Measurements from ENCODE around the gene ZFHX3. TPM values are rescaled to one million over a fixed set of nuclear protein-coding genes. Genes with fewer than 3 reads are reported as not detected.
"Not testable (repeated sequence)": the region's sequence is repeated elsewhere in the genome, so short reads cannot be mapped to it uniquely, and the experiment has no call there.

ZFHX3 gene, protein sequence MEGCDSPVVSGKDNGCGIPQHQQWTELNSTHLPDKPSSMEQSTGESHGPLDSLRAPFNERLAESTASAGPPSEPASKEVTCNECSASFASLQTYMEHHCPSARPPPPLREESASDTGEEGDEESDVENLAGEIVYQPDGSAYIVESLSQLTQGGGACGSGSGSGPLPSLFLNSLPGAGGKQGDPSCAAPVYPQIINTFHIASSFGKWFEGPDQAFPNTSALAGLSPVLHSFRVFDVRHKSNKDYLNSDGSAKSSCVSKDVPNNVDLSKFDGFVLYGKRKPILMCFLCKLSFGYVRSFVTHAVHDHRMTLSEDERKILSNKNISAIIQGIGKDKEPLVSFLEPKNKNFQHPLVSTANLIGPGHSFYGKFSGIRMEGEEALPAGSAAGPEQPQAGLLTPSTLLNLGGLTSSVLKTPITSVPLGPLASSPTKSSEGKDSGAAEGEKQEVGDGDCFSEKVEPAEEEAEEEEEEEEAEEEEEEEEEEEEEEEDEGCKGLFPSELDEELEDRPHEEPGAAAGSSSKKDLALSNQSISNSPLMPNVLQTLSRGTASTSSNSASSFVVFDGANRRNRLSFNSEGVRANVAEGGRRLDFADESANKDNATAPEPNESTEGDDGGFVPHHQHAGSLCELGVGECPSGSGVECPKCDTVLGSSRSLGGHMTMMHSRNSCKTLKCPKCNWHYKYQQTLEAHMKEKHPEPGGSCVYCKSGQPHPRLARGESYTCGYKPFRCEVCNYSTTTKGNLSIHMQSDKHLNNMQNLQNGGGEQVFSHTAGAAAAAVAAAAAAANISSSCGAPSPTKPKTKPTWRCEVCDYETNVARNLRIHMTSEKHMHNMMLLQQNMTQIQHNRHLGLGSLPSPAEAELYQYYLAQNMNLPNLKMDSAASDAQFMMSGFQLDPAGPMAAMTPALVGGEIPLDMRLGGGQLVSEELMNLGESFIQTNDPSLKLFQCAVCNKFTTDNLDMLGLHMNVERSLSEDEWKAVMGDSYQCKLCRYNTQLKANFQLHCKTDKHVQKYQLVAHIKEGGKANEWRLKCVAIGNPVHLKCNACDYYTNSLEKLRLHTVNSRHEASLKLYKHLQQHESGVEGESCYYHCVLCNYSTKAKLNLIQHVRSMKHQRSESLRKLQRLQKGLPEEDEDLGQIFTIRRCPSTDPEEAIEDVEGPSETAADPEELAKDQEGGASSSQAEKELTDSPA (N-terminal part only)
- total RNA-seq: 3.6 and 4.1 TPM in 2 replicates
- 8.1 TPM for polyA plus RNA-seq (2012)

DNA sequence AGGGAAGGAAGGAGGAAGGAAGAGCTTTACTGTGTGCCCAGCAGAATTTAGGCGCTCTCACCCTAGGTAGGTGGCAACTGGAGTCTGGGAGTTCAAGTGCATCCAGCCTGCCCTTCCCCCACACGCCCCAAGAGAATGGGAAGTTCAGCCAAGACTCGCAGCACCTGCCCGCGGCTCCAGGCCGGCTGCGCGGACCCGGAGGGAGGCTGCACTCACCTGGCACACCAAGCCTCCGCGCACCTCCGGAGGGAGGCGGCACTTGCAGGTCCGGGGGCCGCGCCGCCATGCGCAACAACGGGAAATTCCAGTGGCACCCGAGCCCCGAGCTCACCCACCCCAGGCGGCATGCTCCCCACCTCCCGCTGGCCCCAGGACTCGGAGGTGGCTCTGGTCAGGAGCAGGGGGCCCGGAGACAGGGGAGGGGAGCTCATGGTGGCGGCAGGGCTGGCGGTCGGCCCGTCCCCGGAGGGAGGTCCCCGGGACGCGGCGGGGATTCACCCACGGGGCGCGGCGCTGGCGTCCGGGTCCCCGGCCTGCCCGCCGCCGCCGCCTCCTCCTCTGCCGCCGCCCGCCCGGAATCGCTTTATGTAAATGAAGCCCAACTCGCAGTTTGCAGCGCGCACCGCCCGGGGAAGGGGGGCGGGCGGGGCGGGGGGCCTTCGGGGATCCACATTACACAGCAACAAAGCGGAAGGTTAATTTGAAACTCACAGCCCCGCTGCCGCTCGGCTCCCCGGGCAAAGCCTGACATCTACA lies at the start of gene ZFHX3:
ZFHX3 (minus strand) TSS at position 593 of the 756 bp plus-strand sequence. CDS start 87,983 bp downstream, outside the sequence.
- peak; percentile 76 for DNase-seq (ENCODE audit: low read depth)

DNA sequence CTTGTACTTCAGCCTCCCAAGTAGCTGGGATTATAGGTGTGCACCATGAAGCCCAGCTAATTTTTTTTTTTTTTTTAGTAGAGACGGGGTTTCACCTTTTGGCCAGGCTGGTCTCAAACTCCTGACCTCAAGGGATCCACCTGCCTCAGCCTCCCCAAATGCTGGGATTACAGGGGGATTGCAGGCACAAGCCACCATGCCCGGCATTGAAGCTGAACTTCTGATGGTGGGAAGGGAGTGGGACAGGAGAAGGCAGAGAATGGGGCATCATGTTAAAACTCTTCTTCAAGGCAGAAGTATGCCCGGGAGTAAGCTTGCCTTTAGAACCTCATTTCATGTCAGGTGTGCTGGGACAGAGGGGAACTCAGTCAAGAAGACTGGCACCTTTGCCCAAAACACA lies 48.6 kb upstream of the ZFHX3 start:
- DNase-seq (ENCODE audit: low read depth): no peak

DNA sequence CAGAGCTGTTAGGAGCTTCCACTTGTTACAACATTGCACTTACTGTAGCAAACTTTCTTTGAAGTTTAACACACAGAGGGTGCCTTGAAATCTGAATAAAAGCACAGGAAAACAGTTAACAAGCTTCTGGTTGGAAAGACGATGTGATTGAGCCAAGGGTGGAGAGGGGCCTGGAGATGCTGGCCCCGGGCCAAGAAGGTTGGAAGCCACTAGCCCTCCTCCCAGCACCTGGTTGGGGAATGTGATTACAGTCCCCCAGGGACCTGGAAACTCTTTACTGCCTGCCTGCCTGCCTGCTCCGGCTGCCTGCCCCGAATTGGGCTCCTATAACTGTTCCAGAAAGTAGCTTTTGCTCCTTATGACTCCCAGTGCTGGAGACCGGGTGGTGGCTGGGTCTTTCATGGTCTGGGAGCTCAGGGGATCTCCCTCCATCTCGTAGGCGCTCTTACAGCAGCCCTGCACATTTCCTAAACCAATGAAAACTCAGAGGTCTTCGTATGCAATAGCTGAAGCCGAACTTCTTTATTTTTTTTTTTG lies 48.0 kb upstream of the ZFHX3 start:
- DNase-seq (ENCODE audit: low read depth): peak; percentile 18

DNA sequence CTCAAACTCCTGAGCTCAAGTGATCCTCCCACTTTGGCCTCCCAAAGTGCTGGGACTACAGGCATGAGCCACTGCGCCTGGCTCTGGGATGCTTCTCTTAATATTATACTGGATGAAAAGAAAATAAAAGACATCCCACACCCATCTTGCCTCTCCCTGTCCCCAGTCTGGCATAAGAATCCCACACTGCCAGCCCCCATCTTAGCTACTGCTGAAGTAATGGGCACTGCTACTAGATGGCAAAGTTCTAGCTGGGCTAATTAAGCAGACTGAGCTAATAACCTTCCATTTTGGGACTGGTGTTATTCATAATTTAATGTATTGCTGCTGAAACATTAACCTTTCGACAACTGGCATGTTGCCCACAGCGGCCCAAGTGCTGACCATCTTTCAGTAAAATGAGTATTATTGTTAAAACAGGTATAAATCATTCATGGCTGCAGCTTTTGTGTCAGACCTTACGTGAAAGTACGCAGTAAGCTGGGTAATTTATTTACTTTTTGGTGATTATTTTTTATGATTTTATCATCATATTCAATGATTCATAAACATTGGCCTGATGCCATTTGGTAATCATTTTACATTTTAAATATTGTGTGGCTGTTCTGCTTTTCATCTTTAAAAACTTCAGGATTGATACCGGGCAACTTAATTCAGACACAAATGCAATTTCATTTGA lies 47.4 kb upstream of the ZFHX3 start:
- DNase-seq (ENCODE audit: low read depth): no peak

DNA sequence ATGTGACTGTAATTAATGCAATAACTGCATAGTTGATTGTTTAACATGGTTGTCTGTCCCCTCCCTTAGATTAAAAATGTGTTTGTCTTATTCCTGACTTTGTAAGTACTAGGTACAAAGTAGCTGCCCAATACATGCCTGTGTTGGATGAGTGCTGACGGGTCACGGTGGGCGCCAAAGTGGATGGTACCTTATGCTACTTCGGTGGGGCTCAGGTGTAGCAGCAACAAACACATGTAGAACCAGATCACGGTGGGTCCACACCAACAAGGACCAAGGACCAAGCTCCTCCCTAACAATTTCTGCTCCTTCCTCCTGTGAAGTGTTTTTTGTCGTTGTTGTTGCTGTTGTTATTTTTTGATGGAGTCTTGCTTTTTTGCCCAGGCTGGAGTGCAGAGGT lies 46.4 kb upstream of the ZFHX3 start:
- DNase-seq (ENCODE audit: low read depth): no peak

DNA sequence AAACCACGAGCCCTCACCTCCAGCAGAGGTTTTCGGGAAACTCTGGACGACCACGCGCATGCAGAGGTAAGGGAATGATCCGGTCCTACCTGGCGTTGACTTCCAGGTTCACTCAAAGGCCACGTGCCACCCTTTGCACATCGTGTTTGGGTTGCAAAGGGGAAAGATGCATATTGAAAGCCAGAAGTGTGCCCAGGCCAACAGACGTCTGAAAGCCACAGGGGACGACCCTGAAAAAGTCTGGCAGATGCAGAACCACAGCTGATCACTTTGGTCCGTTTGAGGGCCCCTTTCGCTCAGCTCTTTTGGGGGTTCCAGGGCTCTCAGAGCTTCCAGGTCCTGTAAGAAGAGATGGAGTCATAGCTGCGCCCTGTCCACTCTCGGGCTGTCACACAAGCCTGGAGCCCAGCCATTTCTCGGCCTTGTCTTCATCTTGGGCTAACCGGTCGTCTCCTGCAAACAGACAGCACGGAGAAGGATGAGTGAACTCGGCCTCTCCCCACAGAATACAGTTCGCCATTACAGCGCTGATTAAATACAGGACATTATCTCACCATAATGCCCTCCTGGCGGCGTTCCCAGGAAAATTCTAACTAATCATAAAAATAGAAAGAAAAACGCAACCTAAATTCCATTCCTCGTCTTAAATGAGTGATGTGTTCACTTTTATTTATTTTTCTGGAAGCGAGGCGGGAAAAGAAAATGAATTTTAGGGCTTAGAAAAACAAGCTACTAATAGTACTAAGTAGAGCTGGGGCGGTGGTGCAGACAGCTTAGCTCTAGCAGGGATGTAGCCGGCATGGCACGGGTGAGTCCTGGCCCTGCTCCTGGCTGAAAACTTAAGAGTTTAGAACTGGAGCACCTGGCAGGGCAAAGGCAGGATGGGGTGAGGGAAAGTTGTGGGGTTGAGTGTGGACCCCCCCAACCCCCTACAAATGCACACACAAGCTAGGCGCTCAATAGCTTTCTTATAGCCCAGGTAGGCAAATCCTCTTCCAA lies 45.5 kb upstream of the ZFHX3 start:
- peak; percentile 32 for DNase-seq (ENCODE audit: low read depth)

DNA sequence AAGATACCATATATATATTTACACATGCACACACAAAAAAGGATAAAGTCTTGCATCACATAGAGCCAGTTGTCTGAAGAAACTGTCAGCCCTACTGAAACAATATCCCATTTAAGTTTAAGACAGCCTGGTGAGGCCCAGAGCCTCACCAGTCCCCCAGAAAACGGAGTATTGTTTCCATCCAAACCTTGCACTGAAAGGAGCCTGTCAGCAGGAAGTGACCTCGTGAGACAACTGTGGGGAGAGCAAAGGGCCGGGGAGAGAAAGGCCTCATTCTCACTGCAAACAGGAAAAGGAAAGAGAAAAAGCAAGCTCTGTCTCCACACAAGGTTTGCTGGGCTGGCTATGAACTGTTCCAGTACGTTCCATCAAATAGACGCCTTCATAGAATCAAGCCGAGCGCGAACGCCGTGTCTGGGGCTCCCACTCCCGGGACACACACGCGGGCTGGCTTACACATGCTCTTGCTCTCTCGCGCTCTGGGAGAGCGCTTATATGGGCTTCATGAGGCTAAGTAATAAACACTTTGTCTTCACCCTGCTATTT lies 44.4 kb upstream of the ZFHX3 start:
- no peak for DNase-seq (ENCODE audit: low read depth)

DNA sequence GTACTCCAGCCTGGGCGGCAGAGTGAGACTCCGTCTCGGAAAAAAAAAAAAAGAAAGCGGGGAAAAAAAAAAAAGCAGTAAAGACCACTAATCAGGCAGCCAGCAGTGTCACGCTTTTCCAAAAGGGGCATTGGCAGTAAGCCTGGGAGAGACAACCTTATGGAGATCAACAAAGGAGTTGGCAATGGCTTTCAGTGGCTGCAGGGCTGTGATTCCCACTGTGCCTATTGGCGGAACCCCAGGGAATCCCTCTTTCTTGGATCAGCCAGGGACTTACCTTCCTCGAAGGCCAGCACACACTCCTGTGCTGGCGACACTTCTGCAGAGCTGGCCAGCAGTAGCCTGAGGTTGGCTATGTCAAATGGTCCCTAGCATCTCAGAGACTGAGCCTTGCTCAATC lies 43.2 kb upstream of the ZFHX3 start:
- DNase-seq (ENCODE audit: low read depth): no peak

DNA sequence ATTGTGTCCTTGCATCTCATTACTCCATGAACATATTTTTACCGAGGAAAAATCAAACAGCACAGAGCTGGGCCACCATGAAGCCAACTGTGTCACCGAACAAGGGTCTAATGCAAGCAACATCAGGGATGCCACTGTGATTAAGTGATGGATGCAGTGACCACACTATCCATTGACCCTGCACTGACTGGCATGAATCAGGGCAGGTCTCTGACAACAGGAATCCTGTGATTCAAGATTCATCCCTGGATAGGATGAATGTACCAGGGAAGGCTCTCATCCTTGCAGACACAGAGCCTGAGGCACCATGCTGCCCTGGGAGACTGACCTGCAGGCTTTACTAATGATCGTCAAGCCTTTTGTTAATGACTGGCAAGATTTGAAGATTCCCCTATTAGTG lies 41.5 kb upstream of the ZFHX3 start:
- no peak for DNase-seq (ENCODE audit: low read depth)

DNA sequence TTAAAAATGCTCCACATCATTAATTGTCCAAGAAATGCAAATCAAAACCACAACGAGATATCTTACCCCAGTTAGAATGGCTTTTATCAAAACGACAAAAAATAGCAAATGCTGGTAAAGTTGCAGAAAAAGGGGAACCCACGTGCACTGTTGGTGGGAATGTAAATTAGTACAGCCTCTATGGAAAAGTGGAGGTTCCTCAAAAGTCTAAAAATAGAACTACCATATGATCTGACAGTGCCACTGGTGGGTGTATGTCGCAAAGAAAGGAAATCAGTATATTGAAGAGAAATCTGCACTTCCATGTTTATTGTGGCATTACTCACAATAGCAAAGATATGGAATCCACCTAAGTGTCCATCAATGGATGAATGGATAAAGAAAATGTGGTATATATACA lies 38.2 kb upstream of the ZFHX3 start:
- no peak for DNase-seq (ENCODE audit: low read depth)

DNA sequence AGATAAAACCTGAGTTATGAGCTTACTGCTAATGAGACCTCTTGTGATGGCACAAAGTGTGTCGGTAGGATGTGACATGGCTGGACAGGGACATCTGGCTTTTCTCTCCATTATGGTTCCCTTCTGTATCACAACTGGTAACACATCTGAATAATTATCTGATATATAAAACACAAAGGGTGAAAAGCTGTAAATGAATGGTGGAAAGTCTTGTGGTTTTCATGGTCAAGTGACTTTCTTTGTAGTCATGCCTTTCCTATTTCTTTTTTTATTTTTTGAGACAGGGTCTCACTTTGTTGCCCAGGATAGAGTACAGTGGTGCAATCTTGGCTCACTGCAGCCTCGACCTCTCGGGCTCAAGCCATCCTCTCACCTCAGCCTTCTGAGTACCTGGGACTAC lies 35.3 kb upstream of the ZFHX3 start:
- DNase-seq (ENCODE audit: low read depth): no peak

DNA sequence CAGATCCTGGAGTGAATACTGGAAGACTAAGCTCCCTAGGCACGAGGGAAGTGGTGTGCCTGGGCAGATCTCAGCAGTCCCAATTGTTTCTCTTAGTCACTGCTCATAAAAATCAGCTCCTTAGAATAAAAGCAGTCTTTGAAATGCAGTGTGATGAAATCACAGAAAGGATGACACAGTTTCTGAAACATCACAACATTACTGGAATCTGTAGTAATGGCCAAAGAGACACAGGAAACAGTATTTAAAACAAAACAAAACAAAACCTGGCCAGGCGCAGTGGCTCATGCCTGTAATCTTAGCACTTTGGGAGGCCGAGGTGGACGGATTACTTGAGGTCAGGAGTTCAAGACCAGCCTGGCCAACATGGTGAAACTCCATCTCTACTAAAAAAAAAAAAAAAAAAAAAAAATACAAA lies 34.7 kb upstream of the ZFHX3 start:
- DNase-seq (ENCODE audit: low read depth): peak; percentile 54

DNA sequence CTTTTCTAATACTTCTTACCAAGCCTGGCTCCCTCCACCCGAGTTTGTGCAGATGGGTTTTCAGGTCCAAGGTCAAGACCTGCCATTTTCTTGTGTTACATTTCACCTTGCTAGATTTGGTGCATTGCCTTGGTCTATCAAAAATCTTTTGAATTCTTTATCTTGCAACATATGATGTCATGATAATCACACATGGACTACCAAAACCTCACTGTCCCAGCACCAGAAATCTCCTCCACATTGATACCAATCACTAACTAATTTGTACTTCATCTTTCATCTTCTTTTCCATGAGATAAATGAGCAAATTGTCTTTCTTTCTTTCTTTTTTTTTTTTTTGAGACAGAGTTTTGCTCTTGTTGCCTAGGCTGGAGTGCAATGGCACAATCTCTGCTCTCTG lies 33.0 kb upstream of the ZFHX3 start:
- no peak for DNase-seq (ENCODE audit: low read depth)

DNA sequence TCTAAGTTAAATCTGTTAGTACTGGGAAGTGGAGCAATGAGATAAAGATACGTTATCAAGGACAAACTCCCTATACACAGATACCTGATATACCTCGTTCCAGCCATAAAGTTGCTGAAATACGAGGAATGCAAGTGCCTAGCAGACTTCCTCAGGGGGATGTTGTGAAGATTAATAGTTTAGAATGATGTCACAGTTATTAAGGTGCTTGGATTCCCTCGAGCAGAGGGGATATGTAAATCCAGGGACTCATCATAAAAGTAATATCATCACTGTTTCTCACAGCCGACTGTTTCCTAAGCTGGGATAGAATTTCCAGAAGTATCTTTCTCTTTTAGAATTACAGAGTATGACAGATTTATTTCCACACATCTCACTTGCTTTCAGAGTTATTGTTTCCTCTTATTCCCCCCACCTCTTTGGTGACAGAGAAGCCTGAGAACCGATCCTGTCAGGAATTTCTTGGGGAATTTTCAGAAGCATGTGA lies 28.4 kb upstream of the ZFHX3 start:
- DNase-seq (ENCODE audit: low read depth): no peak

DNA sequence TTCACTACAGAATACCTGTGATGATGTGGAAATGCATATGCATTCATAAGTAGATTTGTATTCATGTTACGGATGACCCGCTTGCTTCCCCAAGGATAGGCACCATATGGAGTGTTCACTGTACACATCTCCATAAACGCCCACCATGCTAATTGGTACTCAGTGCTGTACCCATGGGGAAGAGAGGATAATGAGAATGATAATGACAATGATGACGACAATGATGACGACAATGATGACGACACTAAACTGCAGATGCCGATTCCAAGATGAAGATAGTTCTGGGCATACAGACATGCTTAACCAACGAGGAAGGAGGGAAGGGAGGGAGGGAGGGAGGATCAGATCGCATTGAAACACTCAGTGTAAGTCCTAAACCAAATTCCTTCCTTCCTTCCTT lies 26.5 kb upstream of the ZFHX3 start:
- DNase-seq (ENCODE audit: low read depth): no peak

DNA sequence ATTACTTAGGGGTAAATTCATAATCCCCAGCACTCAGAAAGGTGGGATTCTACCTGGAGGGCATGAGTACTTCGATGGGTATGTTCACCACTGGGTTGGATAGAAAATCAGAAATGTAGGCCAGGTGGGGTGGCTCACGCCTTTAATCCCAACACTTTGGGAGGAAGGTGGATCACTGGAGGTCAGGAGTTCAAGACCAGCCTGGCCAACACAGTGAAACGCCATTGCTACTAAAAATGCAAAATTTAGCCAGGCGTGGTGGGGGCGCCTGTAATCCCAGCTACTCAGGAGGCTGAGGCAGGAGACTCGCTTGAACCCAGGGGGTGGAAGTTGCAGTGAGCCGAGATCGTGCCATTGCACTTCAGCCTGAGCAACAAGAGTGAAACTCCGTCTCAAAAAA lies 24.1 kb upstream of the ZFHX3 start:
- not testable (repeated sequence) for DNase-seq (ENCODE audit: low read depth)

DNA sequence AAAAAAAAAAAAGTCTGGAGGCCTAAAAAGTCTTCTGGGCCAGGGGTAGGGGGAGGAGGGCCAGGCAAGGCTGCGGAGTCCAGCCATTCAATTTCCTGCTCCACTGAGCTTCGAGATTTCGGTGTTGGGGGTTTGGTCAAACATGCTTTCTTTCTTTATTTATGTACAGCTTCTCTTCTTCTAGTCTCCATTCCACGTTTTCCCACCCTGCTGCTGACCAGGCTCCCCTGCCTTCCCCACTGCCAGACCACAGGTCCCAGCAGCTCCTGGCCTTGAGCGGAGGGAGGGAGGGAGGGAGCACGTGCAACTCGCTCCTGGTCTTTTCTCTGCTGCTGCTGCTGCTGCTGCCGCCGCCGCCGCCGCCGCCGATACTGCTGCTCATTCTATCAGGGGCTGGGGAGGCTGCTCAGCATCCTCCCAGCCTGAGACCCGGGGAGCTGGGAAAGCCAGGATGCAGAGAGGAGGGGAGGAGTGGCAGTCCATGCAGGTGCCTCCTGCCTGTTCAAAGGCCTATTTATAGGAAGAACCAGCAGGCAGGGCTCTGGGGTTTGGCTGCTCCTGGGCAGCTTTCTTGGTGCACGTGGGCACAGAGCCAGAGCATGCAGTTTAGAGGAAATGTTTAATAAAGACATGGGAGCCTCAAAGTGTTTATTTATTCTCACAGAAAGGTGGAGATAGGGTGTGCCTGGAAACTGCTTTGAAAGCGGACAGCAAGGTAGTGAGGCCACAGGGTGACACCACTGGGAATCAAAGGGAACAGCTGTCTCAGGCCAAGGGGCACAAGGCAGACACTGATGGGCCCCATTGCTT lies 23.4 kb upstream of the ZFHX3 start:
- DNase-seq (ENCODE audit: low read depth): peak; percentile 25

Measured in myocyte (in vitro differentiated cells).